ENCODE measurements around the gene EXT2.

Gene EXT2

GRCh38 chr11:44049832-44050231 is 45.6 kb upstream of the EXT2 start (continued):
- TF ChIP-seq PPARA (CRISPR knock-in tag; IDR thresholded peaks at IDR 0.05; ENCODE audit: borderline replicate concordance) (no peak), ZC3H10 (CRISPR knock-in tag; IDR thresholded peaks at IDR 0.05) (no peak), RARB (CRISPR knock-in tag; IDR thresholded peaks at IDR 0.05) (no peak), CSDC2 (CRISPR knock-in tag; IDR thresholded peaks at IDR 0.05) (no peak)
- TF ChIP-seq, protein P1, sequence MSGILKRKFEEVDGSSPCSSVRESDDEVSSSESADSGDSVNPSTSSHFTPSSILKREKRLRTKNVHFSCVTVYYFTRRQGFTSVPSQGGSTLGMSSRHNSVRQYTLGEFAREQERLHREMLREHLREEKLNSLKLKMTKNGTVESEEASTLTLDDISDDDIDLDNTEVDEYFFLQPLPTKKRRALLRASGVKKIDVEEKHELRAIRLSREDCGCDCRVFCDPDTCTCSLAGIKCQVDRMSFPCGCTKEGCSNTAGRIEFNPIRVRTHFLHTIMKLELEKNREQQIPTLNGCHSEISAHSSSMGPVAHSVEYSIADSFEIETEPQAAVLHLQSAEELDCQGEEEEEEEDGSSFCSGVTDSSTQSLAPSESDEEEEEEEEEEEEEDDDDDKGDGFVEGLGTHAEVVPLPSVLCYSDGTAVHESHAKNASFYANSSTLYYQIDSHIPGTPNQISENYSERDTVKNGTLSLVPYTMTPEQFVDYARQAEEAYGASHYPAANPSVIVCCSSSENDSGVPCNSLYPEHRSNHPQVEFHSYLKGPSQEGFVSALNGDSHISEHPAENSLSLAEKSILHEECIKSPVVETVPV (CRISPR knock-in tag; IDR thresholded peaks at IDR 0.05) = no peak

DNA sequence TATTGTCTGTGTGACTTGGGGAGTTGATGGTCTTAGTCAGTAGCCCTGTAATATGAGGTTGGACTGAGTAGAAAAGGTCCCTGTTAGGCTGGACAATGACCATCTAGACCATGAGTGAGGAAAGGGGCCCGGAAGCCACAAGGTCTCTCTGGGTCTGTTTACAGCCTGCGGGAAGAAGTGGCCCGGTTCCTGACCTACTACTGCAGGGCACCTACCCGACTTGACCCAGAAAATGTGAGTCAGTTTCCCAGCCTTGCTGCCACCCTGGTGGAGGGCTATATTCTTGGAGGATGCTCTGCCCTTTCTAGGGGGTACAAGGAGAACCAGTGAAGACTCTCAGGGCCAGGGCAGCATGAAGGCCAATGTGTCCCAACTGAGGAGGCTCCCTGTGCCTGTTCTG is 44.3 kb upstream of the EXT2 start:
- no peak for ATAC-seq
- TF ChIP-seq RARB (CRISPR knock-in tag; IDR thresholded peaks at IDR 0.05) = no peak
- TF ChIP-seq GLIS3 (CRISPR knock-in tag; IDR thresholded peaks at IDR 0.05) = no peak
- no peak for TF ChIP-seq ISL1 (CRISPR knock-in tag; IDR thresholded peaks at IDR 0.05)
- TF ChIP-seq ZC3H10 (CRISPR knock-in tag; IDR thresholded peaks at IDR 0.05) = no peak

- no peak for ATAC-seq
- no peak for TF ChIP-seq POU6F1 (CRISPR knock-in tag; IDR thresholded peaks at IDR 0.05; ENCODE audit: borderline replicate concordance, low read depth)
- TF ChIP-seq SNAI2 (CRISPR knock-in tag; IDR thresholded peaks at IDR 0.05) = no peak
- no peak for TF ChIP-seq RARB (CRISPR knock-in tag; IDR thresholded peaks at IDR 0.05)
- no peak for TF ChIP-seq ISL1 (CRISPR knock-in tag; IDR thresholded peaks at IDR 0.05)
- TF ChIP-seq ZFP30 (CRISPR knock-in tag; IDR thresholded peaks at IDR 0.05) = no peak
- TF ChIP-seq ESRRG (CRISPR knock-in tag; IDR thresholded peaks at IDR 0.05) = no peak
- TF ChIP-seq ZNF8 (CRISPR knock-in tag; IDR thresholded peaks at IDR 0.05) = no peak
- TF ChIP-seq OSR1 (CRISPR knock-in tag; IDR thresholded peaks at IDR 0.05) = no peak
- no peak for TF ChIP-seq TSHZ2 (CRISPR knock-in tag; IDR thresholded peaks at IDR 0.05)
- TF ChIP-seq CSDC2 (CRISPR knock-in tag; IDR thresholded peaks at IDR 0.05) = no peak
- no peak for TF ChIP-seq ZC3H10 (CRISPR knock-in tag; IDR thresholded peaks at IDR 0.05)
- no peak for TF ChIP-seq ARNTL (CRISPR knock-in tag; IDR thresholded peaks at IDR 0.05; ENCODE audit: borderline replicate concordance, low read depth)
- TF ChIP-seq TCF4 (CRISPR knock-in tag; IDR thresholded peaks at IDR 0.05; ENCODE audit: borderline replicate concordance) = no peak
- TF ChIP-seq TOX (CRISPR knock-in tag; IDR thresholded peaks at IDR 0.05; ENCODE audit: borderline replicate concordance) = no peak
- no peak for TF ChIP-seq ZNF565 (CRISPR knock-in tag; conservative IDR thresholded peaks at IDR 0.05; ENCODE audit: low read depth)
Measured at GRCh38 chr11:44057340-44057739, 38.1 kb upstream of the EXT2 start.

GRCh38 chr11:44058275-44058674 is 37.2 kb upstream of the EXT2 start:
- TF ChIP-seq CSDC2 (CRISPR knock-in tag; IDR thresholded peaks at IDR 0.05) (no peak), RARB (CRISPR knock-in tag; IDR thresholded peaks at IDR 0.05) (no peak), ZFP30 (CRISPR knock-in tag; IDR thresholded peaks at IDR 0.05) (no peak), ZC3H10 (CRISPR knock-in tag; IDR thresholded peaks at IDR 0.05) (no peak), TOX (CRISPR knock-in tag; IDR thresholded peaks at IDR 0.05; ENCODE audit: borderline replicate concordance) (no peak), CREB5 (CRISPR knock-in tag; IDR thresholded peaks at IDR 0.05; ENCODE audit: low read depth) (no peak)
- no peak for ATAC-seq

- no peak for ATAC-seq
- no peak for TF ChIP-seq TCF4 (CRISPR knock-in tag; IDR thresholded peaks at IDR 0.05; ENCODE audit: borderline replicate concordance)
- no peak for TF ChIP-seq ISL1 (CRISPR knock-in tag; IDR thresholded peaks at IDR 0.05)
- TF ChIP-seq ZNF70 (CRISPR knock-in tag; IDR thresholded peaks at IDR 0.05) = no peak
- TF ChIP-seq, protein P1 (CRISPR knock-in tag; IDR thresholded peaks at IDR 0.05) = no peak
- TF ChIP-seq PATZ1 (CRISPR knock-in tag; IDR thresholded peaks at IDR 0.05; ENCODE audit: borderline replicate concordance) = no peak
- no peak for TF ChIP-seq ZFP30 (CRISPR knock-in tag; IDR thresholded peaks at IDR 0.05)
- no peak for TF ChIP-seq ZFP3 (CRISPR knock-in tag; IDR thresholded peaks at IDR 0.05)
Measured at GRCh38 chr11:44065161-44065661, 30.3 kb upstream of the EXT2 start.
